Measurements from ENCODE around the gene FAM228B.

- no peak for TF ChIP-seq CTCF (IDR thresholded peaks at IDR 0.05; ENCODE audit: poor library complexity)
- TF ChIP-seq EZH2 (IDR thresholded peaks at IDR 0.05; ENCODE audit: borderline replicate concordance): no peak
- no peak for TF ChIP-seq EZH2phosphoT487 (IDR thresholded peaks at IDR 0.05; ENCODE audit: low read depth, severe bottlenecking, unreplicated experiment)
Observed at GRCh38 chr2:24176326-24176725, 53.1 kb downstream of the FAM228B start.
